ENCODE data around the gene CCDC69.

CCDC69 gene

GRCh38 chr5:151215546-151215880, 8.4 kb downstream of the CCDC69 start:
- no peak for TF ChIP-seq CTCF (conservative IDR thresholded peaks at IDR 0.05; ENCODE audit: low read depth, low read length)
- no peak for DNase-seq (ENCODE audit: low read depth)
- H3K4me3 ChIP-seq (ENCODE audit: low read length), result no peak overlapping the region

- H3K4me3 ChIP-seq (ENCODE audit: low read length), result no peak overlapping the region
- no peak for DNase-seq (ENCODE audit: low read depth)
- TF ChIP-seq CTCF (conservative IDR thresholded peaks at IDR 0.05; ENCODE audit: low read depth, low read length), result no peak
Measured at GRCh38 chr5:151214614-151215545, 9.0 kb downstream of the CCDC69 start.

GRCh38 chr5:151213803-151214613, 9.9 kb downstream of the CCDC69 start:
- no peak for DNase-seq (ENCODE audit: low read depth)
- no peak for TF ChIP-seq CTCF (conservative IDR thresholded peaks at IDR 0.05; ENCODE audit: low read depth, low read length)
- no peak overlapping the region for H3K4me3 ChIP-seq (ENCODE audit: low read length)

- H3K4me3 ChIP-seq (ENCODE audit: low read length), result no peak overlapping the region
- no peak for TF ChIP-seq CTCF (conservative IDR thresholded peaks at IDR 0.05; ENCODE audit: low read depth, low read length)
- no peak for DNase-seq (ENCODE audit: low read depth)
Measured at GRCh38 chr5:151212406-151212798, 11.5 kb downstream of the CCDC69 start.

- TF ChIP-seq CTCF (conservative IDR thresholded peaks at IDR 0.05; ENCODE audit: low read depth, low read length), result no peak
- H3K4me3 ChIP-seq (ENCODE audit: low read length), result no peak overlapping the region
- DNase-seq (ENCODE audit: low read depth), result no peak
Measured at GRCh38 chr5:151208481-151208914, 15.4 kb downstream of the CCDC69 start.

GRCh38 chr5:151205411-151205810, 18.5 kb downstream of the CCDC69 start:
- no peak for DNase-seq (ENCODE audit: low read depth)
- H3K4me3 ChIP-seq (ENCODE audit: low read length), result no peak overlapping the region
- TF ChIP-seq CTCF (conservative IDR thresholded peaks at IDR 0.05; ENCODE audit: low read depth, low read length), result no peak
